ENCODE measurements around the gene MRPL30.
"Not testable (repeated sequence)": the region's sequence is repeated elsewhere in the genome, so short reads cannot be mapped to it uniquely, and the experiment has no call there.

The MRPL30 gene

GRCh38 chr2:99188357-99188756 lies 7.4 kb downstream of the MRPL30 start:
- TF ChIP-seq ZFX (IDR thresholded peaks at IDR 0.05) (no peak), CTCF (conservative IDR thresholded peaks at IDR 0.05) (no peak)
- no peak overlapping the region for H3K27ac ChIP-seq

GRCh38 chr2:99190548-99190947 lies 9.6 kb downstream of the MRPL30 start:
- H3K27ac ChIP-seq = no peak overlapping the region
- TF ChIP-seq CTCF (conservative IDR thresholded peaks at IDR 0.05) = peak; percentile 10
- TF ChIP-seq ZFX (IDR thresholded peaks at IDR 0.05) = no peak

- not testable (repeated sequence) for H3K27ac ChIP-seq
These were observed 11.4 kb downstream of the MRPL30 start for GRCh38 chr2:99192364-99192763.

GRCh38 chr2:99198103-99198841 lies 17.3 kb downstream of the MRPL30 start:
- TF ChIP-seq ZFX (IDR thresholded peaks at IDR 0.05) = no peak
- no peak for TF ChIP-seq CTCF (conservative IDR thresholded peaks at IDR 0.05)
- H3K27ac ChIP-seq = no peak overlapping the region; the same call in 1 of the 2 replicates

GRCh38 chr2:99200076-99200800 lies 19.3 kb downstream of the MRPL30 start:
- TF ChIP-seq ZFX (IDR thresholded peaks at IDR 0.05) = no peak
- TF ChIP-seq CTCF (conservative IDR thresholded peaks at IDR 0.05) = no peak
- no peak overlapping the region for H3K27ac ChIP-seq

GRCh38 chr2:99201959-99202678 lies 21.1 kb downstream of the MRPL30 start:
- no peak overlapping the region for H3K27ac ChIP-seq
- TF ChIP-seq CTCF (conservative IDR thresholded peaks at IDR 0.05) = no peak; the same call in 1 of the 2 replicates
- no peak for TF ChIP-seq ZFX (IDR thresholded peaks at IDR 0.05)

GRCh38 chr2:99205491-99205890 lies 24.5 kb downstream of the MRPL30 start:
- TF ChIP-seq ZFX (IDR thresholded peaks at IDR 0.05) (no peak), CTCF (conservative IDR thresholded peaks at IDR 0.05) (no peak)
- H3K27ac ChIP-seq = no peak overlapping the region
